T47D (cell line): ENCODE results near the gene CNTNAP5.
"Not testable (repeated sequence)": the region's sequence is repeated elsewhere in the genome, so short reads cannot be mapped to it uniquely, and the experiment has no call there.

Experiments used
- DNase-seq, 2 experiments: peaks; one replicate each; pipeline versions ENCODE4 v3.0.0 to v3.0.0-alpha.2; 2011 to 2012; ENCODE audit warnings: low read depth in 1 of 2, low spot score in 1 of 2
- JUND ChIP-seq: IDR thresholded peaks from 2 replicates; pipeline ENCODE4 v1.6.1; 2012; ENCODE audit warnings: low read depth
- in situ Hi-C: cut with HindIII; loops from 2 replicates; pipeline ENCODE4 v1.10.0; 2016; ENCODE audit warnings: low sequenced_read_pairs, low pct_unique_long_range_greater_than_20kb

Gene CNTNAP5

GRCh38 chr2:124327303-124327702 is 302.2 kb downstream of the CNTNAP5 start:
- in situ Hi-C loops: no loop called here
- DNase-seq: no peak
- TF ChIP-seq JUND: no peak

- TF ChIP-seq JUND: no peak
- in situ Hi-C loops: no loop called here
- no peak for DNase-seq
These were observed 303.3 kb downstream of the CNTNAP5 start for GRCh38 chr2:124328397-124328796.

GRCh38 chr2:124333784-124334183 is 308.7 kb downstream of the CNTNAP5 start:
- no peak for TF ChIP-seq JUND
- no peak for DNase-seq
- in situ Hi-C loops: no loop called here

- no peak for DNase-seq
- TF ChIP-seq JUND: no peak
- in situ Hi-C loops: no loop called here
These were observed 310.0 kb downstream of the CNTNAP5 start for GRCh38 chr2:124335058-124335457.

GRCh38 chr2:124339709-124340108 is 314.6 kb downstream of the CNTNAP5 start:
- in situ Hi-C loops: no loop called here

GRCh38 chr2:124343827-124344498 is 318.9 kb downstream of the CNTNAP5 start:
- no peak for DNase-seq
- no peak for TF ChIP-seq JUND
- in situ Hi-C loops: no loop called here

More at GRCh38 chr2:124339709-124340108, 314.6 kb downstream of the CNTNAP5 start:
- DNase-seq: no peak
- TF ChIP-seq JUND: no peak

GRCh38 chr2:124347209-124347608 is 322.1 kb downstream of the CNTNAP5 start:
- in situ Hi-C loops: no loop called here
- DNase-seq: no peak
- no peak for TF ChIP-seq JUND

GRCh38 chr2:124353656-124354055 is 328.6 kb downstream of the CNTNAP5 start:
- in situ Hi-C loops: no loop called here
- TF ChIP-seq JUND: no peak
- peak in 1 of 2 experiments; percentile 2 for DNase-seq

GRCh38 chr2:124354466-124354865 is 329.4 kb downstream of the CNTNAP5 start:
- DNase-seq: no peak
- in situ Hi-C loops: no loop called here
- TF ChIP-seq JUND: no peak

GRCh38 chr2:124361966-124362365 is 336.9 kb downstream of the CNTNAP5 start:
- in situ Hi-C loops, DNase-seq: not testable (repeated sequence)

GRCh38 chr2:124369181-124369580 is 344.1 kb downstream of the CNTNAP5 start:
- DNase-seq: no peak
- no peak for TF ChIP-seq JUND
- in situ Hi-C loops: no loop called here

- no peak for TF ChIP-seq JUND
- DNase-seq: no peak
- in situ Hi-C loops: no loop called here
These were observed 355.2 kb downstream of the CNTNAP5 start for GRCh38 chr2:124380221-124380749.

GRCh38 chr2:124382067-124382618 is 357.1 kb downstream of the CNTNAP5 start:
- DNase-seq: no peak
- no peak for TF ChIP-seq JUND
- in situ Hi-C loops: no loop called here

GRCh38 chr2:124395961-124396360 is 370.9 kb downstream of the CNTNAP5 start:
- no peak for DNase-seq
- no peak for TF ChIP-seq JUND
- in situ Hi-C loops: no loop called here
